A673 (cell line): Measurements from ENCODE around the gene NEK7. TPM values are rescaled to one million over a fixed set of nuclear protein-coding genes. Genes with fewer than 3 reads are reported as not detected.

Source experiments
- BruUV-seq: library from RNA; stranded (reverse); fragments of 400-500 nt; replicated peaks from 2 replicates; lab custom pipeline; 2021; lab: Mats Ljungman, UMichigan
- CTCF ChIA-PET: fragments of 300-600 bp; sonication (Branson Sonifier 250); formaldehyde crosslinking; loops from one replicate; lab custom pipeline; 2022; ENCODE audit warnings: antibody characterized with exemption; lab: Charles Lee
- POLR2A ChIA-PET: fragments of 300-600 bp; sonication (Branson Sonifier 250); formaldehyde crosslinking; loops from one replicate; lab custom pipeline; 2022; ENCODE audit warnings: antibody characterized with exemption; ENCODE audit not compliant: low non-redundant PET; lab: Charles Lee
- DNase-seq: peaks from one replicate; pipeline ENCODE4 v3.0.0-alpha.2; 2015; ENCODE audit warnings: low spot score
- H3K27ac ChIP-seq: fragments of 200-600 bp; sonication (generic); 2 replicates; pipeline ENCODE4 v1.5.1; 2016; ENCODE audit warnings: mixed run types, low read depth, mild to moderate bottlenecking, mixed read lengths, antibody characterized with exemption, low read length; ENCODE audit not compliant: poor library complexity, severe bottlenecking
- H3K27me3 ChIP-seq: fragments of 200-600 bp; sonication (generic); replicated peaks from 2 replicates; pipeline ENCODE4 v1.6.1; 2017; ENCODE audit warnings: mixed run types, low read depth, mild to moderate bottlenecking, mixed read lengths, antibody characterized with exemption, low read length; ENCODE audit not compliant: insufficient read depth, poor library complexity
- H3K36me3 ChIP-seq: fragments of 200-600 bp; sonication (generic); 2 replicates; pipeline ENCODE4 v1.6.1; 2016; ENCODE audit warnings: mixed run types, mild to moderate bottlenecking, mixed read lengths, antibody characterized with exemption, low read length; ENCODE audit not compliant: insufficient read depth, poor library complexity, severe bottlenecking
- H3K4me1 ChIP-seq: fragments of 200-600 bp; sonication (generic); 2 replicates; pipeline ENCODE4 v1.6.1; 2017; ENCODE audit warnings: mixed run types, mild to moderate bottlenecking, mixed read lengths, antibody characterized with exemption, low read length; ENCODE audit not compliant: insufficient read depth, poor library complexity, severe bottlenecking
- H3K4me3 ChIP-seq: fragments of 200-600 bp; sonication (generic); 2 replicates; pipeline ENCODE4 v1.5.1; 2016; ENCODE audit warnings: low read depth, mixed run types, mild to moderate bottlenecking, mixed read lengths, low read length; ENCODE audit not compliant: poor library complexity, severe bottlenecking
- H3K9me3 ChIP-seq: fragments of 200-600 bp; sonication (generic); 2 replicates; pipeline ENCODE4 v1.6.1; 2016; ENCODE audit warnings: mixed run types, low read depth, mild to moderate bottlenecking, mixed read lengths, antibody characterized with exemption, low read length; ENCODE audit not compliant: poor library complexity, severe bottlenecking
- CTCF ChIP-seq: fragments of 300-800, 200-600 bp; sonication (generic); conservative IDR thresholded peaks from 2 replicates; pipeline ENCODE4 v1.5.1; 2017; ENCODE audit warnings: low read depth, mild to moderate bottlenecking, antibody characterized with exemption, low read length, moderate library complexity, mixed read lengths
- EZH2 ChIP-seq: fragments of 200-600 bp; sonication (generic); IDR thresholded peaks from 2 replicates; pipeline ENCODE4 v1.6.1; 2017; ENCODE audit warnings: borderline replicate concordance, low read depth, mild to moderate bottlenecking, mixed read lengths, antibody characterized with exemption, low read length; ENCODE audit not compliant: poor library complexity, severe bottlenecking
- intact Hi-C: fragments of 100-400 bp; cut with micrococcal nuclease; formaldehyde crosslinking; loops from one replicate; pipeline ENCODE4 v1.10.0; 2022; ENCODE audit not compliant: unreplicated experiment
- total RNA-seq: library from RNA; stranded (reverse); gene quantifications from 2 replicates; pipeline ENCODE4 v1.2.3, GENCODE V29; 2021

The NEK7 gene
- total RNA-seq, 1 experiment from 2014 or later: 18.6 TPM

GRCh38 chr1:198196630-198197029, 39.8 kb downstream of the NEK7 start:
- DNase-seq: no peak
- intact Hi-C loops: no loop called here
- BruUV-seq: no TSS peak
- H3K36me3 ChIP-seq: no peaks in the 10 kb centered on the region
- H3K9me3 ChIP-seq: no peaks in the 10 kb centered on the region
- no peak overlapping the region for H3K4me3 ChIP-seq
- no peaks in the 10 kb centered on the region for H3K27me3 ChIP-seq
- no peak overlapping the region for H3K27ac ChIP-seq
- POLR2A ChIA-PET: no interaction called here
- CTCF ChIA-PET: no interaction called here
- H3K4me1 ChIP-seq: peaks cover 11% of the 10 kb centered on the region
- TF ChIP-seq CTCF (no peak), EZH2 (no peak)

GRCh38 chr1:198197285-198197684, 40.5 kb downstream of the NEK7 start:
- H3K4me3 ChIP-seq: no peak overlapping the region
- POLR2A ChIA-PET: no interaction called here
- no TSS peak for BruUV-seq
- no peaks in the 10 kb centered on the region for H3K36me3 ChIP-seq
- intact Hi-C loops: no loop called here
- no peaks in the 10 kb centered on the region for H3K9me3 ChIP-seq
- H3K27ac ChIP-seq: no peak overlapping the region
- H3K27me3 ChIP-seq: no peaks in the 10 kb centered on the region
- no peak for TF ChIP-seq CTCF
- TF ChIP-seq EZH2: no peak
- CTCF ChIA-PET: no interaction called here
- peaks cover 10% of the 10 kb centered on the region for H3K4me1 ChIP-seq
- no peak for DNase-seq

GRCh38 chr1:198199105-198199504, 42.3 kb downstream of the NEK7 start:
- Histone ChIP-seq H3K9me3 (no peaks in the 10 kb centered on the region), H3K36me3 (no peaks in the 10 kb centered on the region), H3K4me1 (peaks cover 10% of the 10 kb centered on the region), H3K4me3 (no peak overlapping the region), H3K27ac (no peak overlapping the region), H3K27me3 (no peaks in the 10 kb centered on the region)
- ChIA-PET CTCF (interaction anchor here (0.6 kb wide), 1 partner anchor 26 kb away, joined by 4 read pairs; no protein-coding TSS in a partner anchor), POLR2A (no interaction called here)
- BruUV-seq: no TSS peak
- intact Hi-C loops: no loop called here
- no peak for DNase-seq
- TF ChIP-seq EZH2 (no peak), CTCF (no peak)
